SU-DHL-6 (cell line): ENCODE results near the gene CD33.

Experiments
- EZH2phosphoT487 ChIP-seq: fragments of 200-600 bp; sonication (generic), shearing (Covaris generic); conservative IDR thresholded peaks from 2 replicates; pipeline ENCODE4 v1.6.1; 2018; ENCODE audit warnings: mild to moderate bottlenecking, antibody characterized with exemption, low read length, moderate library complexity, mixed read lengths
- TF ChIP-seq, protein P1 (sequence below): fragments of 200-600 bp; sonication (generic); IDR thresholded peaks from one replicate; pipeline ENCODE4 v1.5.1; 2017; ENCODE audit warnings: antibody characterized with exemption, mild to moderate bottlenecking, low read length, moderate library complexity; ENCODE audit not compliant: insufficient read depth, poor library complexity, severe bottlenecking

GRCh38 chr19:51259348-51260245 is 34.7 kb downstream of the CD33 start:
- TF ChIP-seq, protein P1, sequence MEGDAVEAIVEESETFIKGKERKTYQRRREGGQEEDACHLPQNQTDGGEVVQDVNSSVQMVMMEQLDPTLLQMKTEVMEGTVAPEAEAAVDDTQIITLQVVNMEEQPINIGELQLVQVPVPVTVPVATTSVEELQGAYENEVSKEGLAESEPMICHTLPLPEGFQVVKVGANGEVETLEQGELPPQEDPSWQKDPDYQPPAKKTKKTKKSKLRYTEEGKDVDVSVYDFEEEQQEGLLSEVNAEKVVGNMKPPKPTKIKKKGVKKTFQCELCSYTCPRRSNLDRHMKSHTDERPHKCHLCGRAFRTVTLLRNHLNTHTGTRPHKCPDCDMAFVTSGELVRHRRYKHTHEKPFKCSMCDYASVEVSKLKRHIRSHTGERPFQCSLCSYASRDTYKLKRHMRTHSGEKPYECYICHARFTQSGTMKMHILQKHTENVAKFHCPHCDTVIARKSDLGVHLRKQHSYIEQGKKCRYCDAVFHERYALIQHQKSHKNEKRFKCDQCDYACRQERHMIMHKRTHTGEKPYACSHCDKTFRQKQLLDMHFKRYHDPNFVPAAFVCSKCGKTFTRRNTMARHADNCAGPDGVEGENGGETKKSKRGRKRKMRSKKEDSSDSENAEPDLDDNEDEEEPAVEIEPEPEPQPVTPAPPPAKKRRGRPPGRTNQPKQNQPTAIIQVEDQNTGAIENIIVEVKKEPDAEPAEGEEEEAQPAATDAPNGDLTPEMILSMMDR, result peak; percentile 56
- no peak for TF ChIP-seq EZH2phosphoT487
